Fibroblast of lung (primary cell): ENCODE measurements around the gene ASTN2. TPM values are rescaled to one million over a fixed set of nuclear protein-coding genes. Genes with fewer than 3 reads are reported as not detected.
A peak's percentile ranks its signal among the peaks of the same experiment; 100 is the strongest.

Experiments used
- DNase-seq, 2 donors: peaks; one replicate each; pipeline versions ENCODE4 v3.0.0 to v3.0.0-alpha.2; 2010; ENCODE audit warnings: low read depth in 2 of 2
- H2AFZ ChIP-seq: 2 replicates; pipeline ENCODE4 v1.5.1; 2012; ENCODE audit warnings: low read length, control low read depth, inconsistent platforms
- H3K27ac ChIP-seq: 2 replicates; pipeline ENCODE4 v1.5.1; 2011; ENCODE audit warnings: low read length, control low read depth; ENCODE audit not compliant: insufficient read depth
- H3K27me3 ChIP-seq: 2 replicates; pipeline ENCODE4 v1.5.1; 2011; ENCODE audit warnings: mild to moderate bottlenecking, low read length; ENCODE audit not compliant: control insufficient read depth, insufficient read depth
- H3K36me3 ChIP-seq: 2 replicates; pipeline ENCODE4 v1.5.1; 2011; ENCODE audit warnings: low read length; ENCODE audit not compliant: control insufficient read depth, insufficient read depth
- H3K4me1 ChIP-seq: 2 replicates; pipeline ENCODE4 v1.5.1; 2011; ENCODE audit warnings: low read length; ENCODE audit not compliant: control insufficient read depth, insufficient read depth; ENCODE audit errors: extremely low read depth
- H3K4me2 ChIP-seq: 2 replicates; pipeline ENCODE4 v1.5.1; 2011; ENCODE audit warnings: low read length, control low read depth; ENCODE audit not compliant: insufficient read depth; ENCODE audit errors: extremely low read depth
- H3K4me3 ChIP-seq, 4 experiments: fragments of 200-600 bp in 1 of 4; sonication (generic) in 1 of 4; replicated peaks in 1 of 4; 2 replicates each; pipeline ENCODE4 v1.5.1; 2011 to 2016; ENCODE audit warnings: low read length in 4 of 4, low read depth in 3 of 4, mild to moderate bottlenecking in 3 of 4, control low read depth in 2 of 4, inconsistent platforms in 1 of 4, mixed read lengths in 1 of 4; ENCODE audit not compliant: insufficient read depth in 1 of 4; ENCODE audit errors: control extremely low read depth in 1 of 4
- H3K79me2 ChIP-seq: 2 replicates; pipeline ENCODE4 v1.5.1; 2012; ENCODE audit warnings: mild to moderate bottlenecking, low read length, inconsistent platforms; ENCODE audit not compliant: control insufficient read depth, insufficient read depth
- H3K9ac ChIP-seq: 2 replicates; pipeline ENCODE4 v1.5.1; 2011; ENCODE audit warnings: mild to moderate bottlenecking, low read length, control low read depth; ENCODE audit not compliant: insufficient read depth
- H3K9me3 ChIP-seq: 2 replicates; pipeline ENCODE4 v1.5.1; 2012; ENCODE audit warnings: low read depth, low read length; ENCODE audit not compliant: control insufficient read depth, insufficient read depth
- H4K20me1 ChIP-seq: 2 replicates; pipeline ENCODE4 v1.5.1; 2011; ENCODE audit warnings: low read length; ENCODE audit not compliant: control insufficient read depth, insufficient read depth; ENCODE audit errors: extremely low read depth
- EZH2 ChIP-seq: IDR thresholded peaks from 2 replicates; pipeline ENCODE4 v1.5.1; 2012; ENCODE audit warnings: low read length, control low read depth, mild to moderate bottlenecking; ENCODE audit errors: missing control alignments
- polyA plus RNA-seq, 2 donors: library from polyadenylated mRNA; depleted of rRNA in 1 of 2; stranded (reverse) in 1 of 2; unstranded in 1 of 2; fragments of >200 nt; gene quantifications; 2 replicates each; pipeline ENCODE4 v1.2.1, GENCODE V29; 2011 to 2012; ENCODE audit warnings: missing spikeins in 1 of 2
- total RNA-seq: library from RNA; depleted of rRNA; stranded (reverse); fragments of >200 nt; gene quantifications from 2 replicates; pipeline ENCODE4 v1.2.1, GENCODE V29; 2014
- TF ChIP-seq, protein P1 (sequence below), 2 donors: IDR thresholded peaks in 1 of 2; conservative IDR thresholded peaks in 1 of 2; 1 replicate in 1 of 2; 2 replicates in 1 of 2; pipeline ENCODE4 v1.5.1; 2011 to 2012; ENCODE audit warnings: low read length in 2 of 2, control low read depth in 1 of 2, inconsistent platforms in 1 of 2, low read depth in 1 of 2, mild to moderate bottlenecking in 1 of 2

The ASTN2 gene
- total and polyA plus RNA-seq, 2 donors (not counting 1 experiment from before 2014, with no cell fraction given), result 2.2 to 19.2 TPM

DNA sequence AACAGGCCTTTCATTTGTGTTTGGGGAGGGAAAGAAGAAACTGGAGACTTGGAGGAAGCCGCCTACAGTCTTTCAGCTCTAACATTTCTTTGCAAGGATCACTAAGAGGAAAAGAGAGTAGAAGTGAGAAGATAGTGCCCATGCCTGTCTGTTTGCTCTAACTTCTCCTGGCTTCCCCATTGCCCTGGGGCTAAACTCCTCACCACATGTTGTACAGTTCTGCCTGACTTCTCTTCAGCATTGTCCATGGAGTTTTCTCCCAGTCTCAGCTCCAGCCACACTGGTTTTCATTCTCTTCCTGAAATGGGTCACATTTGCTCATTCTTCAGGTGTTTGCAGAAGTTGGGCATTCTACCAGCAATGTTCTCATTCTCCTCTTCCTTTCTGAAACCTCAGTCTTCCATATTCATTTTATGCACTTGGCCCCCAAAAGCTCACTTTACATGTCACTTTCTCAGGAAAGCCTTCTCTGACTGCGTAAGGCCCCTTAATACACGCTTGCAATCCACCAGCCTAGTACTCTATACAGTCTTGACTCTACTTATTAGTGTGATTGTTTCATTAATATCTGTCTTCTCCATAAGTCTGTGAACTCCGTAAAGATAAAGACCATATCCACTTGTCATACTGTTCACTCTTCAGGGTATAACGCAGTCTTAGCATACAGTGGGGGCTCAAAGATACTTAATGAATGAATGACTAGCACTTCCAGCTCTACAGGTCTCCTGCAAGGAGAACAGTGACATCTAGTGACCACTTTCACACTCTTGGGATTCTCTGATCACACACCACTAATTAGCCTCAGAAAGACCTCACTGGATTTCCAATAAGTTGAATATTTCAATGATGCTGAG is 768.0 kb downstream of the ASTN2 start:
- no peak overlapping the region for H2AFZ ChIP-seq
- peak; percentile 58 to 65 for DNase-seq
- TF ChIP-seq EZH2, result no peak
- TF ChIP-seq, protein P1, sequence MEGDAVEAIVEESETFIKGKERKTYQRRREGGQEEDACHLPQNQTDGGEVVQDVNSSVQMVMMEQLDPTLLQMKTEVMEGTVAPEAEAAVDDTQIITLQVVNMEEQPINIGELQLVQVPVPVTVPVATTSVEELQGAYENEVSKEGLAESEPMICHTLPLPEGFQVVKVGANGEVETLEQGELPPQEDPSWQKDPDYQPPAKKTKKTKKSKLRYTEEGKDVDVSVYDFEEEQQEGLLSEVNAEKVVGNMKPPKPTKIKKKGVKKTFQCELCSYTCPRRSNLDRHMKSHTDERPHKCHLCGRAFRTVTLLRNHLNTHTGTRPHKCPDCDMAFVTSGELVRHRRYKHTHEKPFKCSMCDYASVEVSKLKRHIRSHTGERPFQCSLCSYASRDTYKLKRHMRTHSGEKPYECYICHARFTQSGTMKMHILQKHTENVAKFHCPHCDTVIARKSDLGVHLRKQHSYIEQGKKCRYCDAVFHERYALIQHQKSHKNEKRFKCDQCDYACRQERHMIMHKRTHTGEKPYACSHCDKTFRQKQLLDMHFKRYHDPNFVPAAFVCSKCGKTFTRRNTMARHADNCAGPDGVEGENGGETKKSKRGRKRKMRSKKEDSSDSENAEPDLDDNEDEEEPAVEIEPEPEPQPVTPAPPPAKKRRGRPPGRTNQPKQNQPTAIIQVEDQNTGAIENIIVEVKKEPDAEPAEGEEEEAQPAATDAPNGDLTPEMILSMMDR (conservative IDR thresholded peaks at IDR 0.05 in 1 of 2, IDR thresholded peaks at IDR 0.05 in 1 of 2; ENCODE audit: low read depth in 1 of 2, low read length in 2 of 2), result peak; percentile 60 to 65
- H3K4me1 ChIP-seq, result peaks cover 5% of the 10 kb centered on the region
- H3K4me3 ChIP-seq, result no peak overlapping the region
- no peaks in the 10 kb centered on the region for H4K20me1 ChIP-seq
- no peaks in the 10 kb centered on the region for H3K79me2 ChIP-seq
- no peaks in the 10 kb centered on the region for H3K27me3 ChIP-seq
- H3K27ac ChIP-seq, result no peak overlapping the region
- no peak overlapping the region for H3K4me2 ChIP-seq
- no peak overlapping the region for H3K9ac ChIP-seq
- H3K9me3 ChIP-seq, result no peaks in the 10 kb centered on the region
- H3K36me3 ChIP-seq, result no peaks in the 10 kb centered on the region

DNA sequence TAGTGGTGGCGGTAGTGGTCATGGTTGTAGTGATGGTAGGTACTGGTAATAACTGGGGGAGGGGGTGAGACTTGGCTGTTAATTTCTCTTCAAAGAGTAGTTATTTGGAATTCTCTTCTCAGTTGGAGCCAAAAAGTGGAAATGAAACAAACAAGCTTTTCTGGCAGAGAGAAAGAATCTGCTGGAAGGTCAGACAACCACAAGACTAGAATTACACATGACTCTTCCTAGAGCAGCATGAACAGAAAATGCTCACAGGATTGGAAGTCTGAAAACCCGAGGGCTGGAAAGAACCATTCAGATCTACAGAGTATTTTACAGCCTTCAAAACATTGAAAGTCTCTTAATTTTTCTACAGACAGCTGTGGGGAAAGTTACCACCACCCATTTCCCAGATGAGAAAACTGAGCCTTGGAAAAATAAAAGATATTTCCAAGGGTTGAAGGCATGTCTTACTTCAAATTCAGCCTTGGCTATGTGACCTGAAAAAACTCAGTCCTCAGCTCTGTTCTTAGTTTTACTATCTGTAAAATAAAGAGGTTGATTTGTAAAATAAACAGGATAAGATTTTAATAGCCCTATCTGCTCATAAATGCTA is 770.7 kb downstream of the ASTN2 start:
- H3K9ac ChIP-seq, result no peak overlapping the region
- TF ChIP-seq, protein P1 (conservative IDR thresholded peaks at IDR 0.05 in 1 of 2, IDR thresholded peaks at IDR 0.05 in 1 of 2; ENCODE audit: low read depth in 1 of 2, low read length in 2 of 2), result no peak
- no peak for TF ChIP-seq EZH2
- H3K9me3 ChIP-seq, result no peaks in the 10 kb centered on the region
- DNase-seq, result peak; percentile 59 to 82
- H3K79me2 ChIP-seq, result no peaks in the 10 kb centered on the region
- H2AFZ ChIP-seq, result no peak overlapping the region
- no peaks in the 10 kb centered on the region for H4K20me1 ChIP-seq
- H3K4me1 ChIP-seq, result peaks cover 5% of the 10 kb centered on the region
- H3K36me3 ChIP-seq, result no peaks in the 10 kb centered on the region
- H3K4me3 ChIP-seq, result no peak overlapping the region
- H3K27ac ChIP-seq, result no peak overlapping the region
- H3K4me2 ChIP-seq, result peak overlapping the region; percentile 59
- H3K27me3 ChIP-seq, result no peaks in the 10 kb centered on the region

DNA sequence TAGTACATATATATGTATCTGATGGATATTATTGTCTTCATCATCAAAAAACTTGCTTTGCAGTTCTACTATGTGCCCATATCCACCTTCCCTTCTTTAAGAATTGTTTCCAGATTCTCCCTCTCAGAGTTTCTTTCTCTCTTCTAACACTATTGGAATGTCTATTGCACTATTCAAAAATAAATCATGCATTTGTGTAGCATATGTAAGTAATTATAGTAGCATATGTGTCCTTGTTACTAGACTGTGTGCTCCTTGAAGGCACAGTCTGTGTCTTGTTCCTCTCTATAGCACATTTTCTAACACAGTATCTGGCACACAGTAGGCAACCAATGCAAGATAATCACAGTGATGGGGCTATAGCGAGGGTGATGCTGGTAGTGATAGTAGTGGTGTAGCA is 771.2 kb downstream of the ASTN2 start:
- no peaks in the 10 kb centered on the region for H4K20me1 ChIP-seq
- H3K4me2 ChIP-seq, result peak overlapping the region; percentile 59
- H3K4me3 ChIP-seq, result no peak overlapping the region
- no peak overlapping the region for H3K27ac ChIP-seq
- H3K27me3 ChIP-seq, result no peaks in the 10 kb centered on the region
- DNase-seq, result peak in 1 of 2 donors; percentile 15
- H3K36me3 ChIP-seq, result no peaks in the 10 kb centered on the region
- no peak overlapping the region for H2AFZ ChIP-seq
- no peak for TF ChIP-seq EZH2
- TF ChIP-seq, protein P1 (conservative IDR thresholded peaks at IDR 0.05 in 1 of 2, IDR thresholded peaks at IDR 0.05 in 1 of 2; ENCODE audit: low read depth in 1 of 2, low read length in 2 of 2), result no peak
- H3K9ac ChIP-seq, result no peak overlapping the region
- H3K9me3 ChIP-seq, result no peaks in the 10 kb centered on the region
- peaks cover 5% of the 10 kb centered on the region for H3K4me1 ChIP-seq
- H3K79me2 ChIP-seq, result no peaks in the 10 kb centered on the region
